ENCODE data around the gene OSM.

- TF ChIP-seq CTCF (IDR thresholded peaks at IDR 0.05) (no peak), POLR2A (IDR thresholded peaks at IDR 0.05) (no peak), POLR2AphosphoS5 (IDR thresholded peaks at IDR 0.05) (no peak)
These were observed 19.8 kb downstream of the OSM start for GRCh38 chr22:30246814-30247376.
